Measurements from ENCODE around the gene ARHGAP18.

The ARHGAP18 gene

GRCh38 chr6:129615496-129615895 is 94.5 kb downstream of the ARHGAP18 start:
- no peak for DNase-seq (ENCODE audit: low read depth)

GRCh38 chr6:129615020-129615419 is 95.0 kb downstream of the ARHGAP18 start:
- no peak for DNase-seq (ENCODE audit: low read depth)

GRCh38 chr6:129614464-129614863 is 95.5 kb downstream of the ARHGAP18 start:
- DNase-seq (ENCODE audit: low read depth) = no peak

DNA sequence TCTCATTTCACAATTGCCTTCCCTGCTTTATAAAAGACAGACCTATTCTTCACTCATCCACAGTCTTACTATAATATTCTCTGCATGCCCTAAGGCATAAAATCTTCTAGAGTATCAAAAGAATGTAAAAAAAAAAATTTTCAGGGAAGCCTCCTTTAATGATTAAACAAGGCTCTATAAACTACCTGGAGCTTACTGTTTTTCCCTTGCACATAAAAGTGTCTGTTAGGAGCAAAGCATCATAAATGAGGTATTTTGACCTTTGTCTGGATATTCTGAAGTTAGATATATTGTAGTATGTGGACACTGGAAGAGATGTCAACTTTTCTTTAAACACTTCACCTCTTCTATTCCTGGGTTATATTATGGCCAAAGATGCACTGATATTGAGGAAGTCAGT is 97.5 kb downstream of the ARHGAP18 start:
- DNase-seq (ENCODE audit: low read depth) = no peak

GRCh38 chr6:129609635-129610034 is 100.3 kb downstream of the ARHGAP18 start:
- DNase-seq (ENCODE audit: low read depth) = no peak

DNA sequence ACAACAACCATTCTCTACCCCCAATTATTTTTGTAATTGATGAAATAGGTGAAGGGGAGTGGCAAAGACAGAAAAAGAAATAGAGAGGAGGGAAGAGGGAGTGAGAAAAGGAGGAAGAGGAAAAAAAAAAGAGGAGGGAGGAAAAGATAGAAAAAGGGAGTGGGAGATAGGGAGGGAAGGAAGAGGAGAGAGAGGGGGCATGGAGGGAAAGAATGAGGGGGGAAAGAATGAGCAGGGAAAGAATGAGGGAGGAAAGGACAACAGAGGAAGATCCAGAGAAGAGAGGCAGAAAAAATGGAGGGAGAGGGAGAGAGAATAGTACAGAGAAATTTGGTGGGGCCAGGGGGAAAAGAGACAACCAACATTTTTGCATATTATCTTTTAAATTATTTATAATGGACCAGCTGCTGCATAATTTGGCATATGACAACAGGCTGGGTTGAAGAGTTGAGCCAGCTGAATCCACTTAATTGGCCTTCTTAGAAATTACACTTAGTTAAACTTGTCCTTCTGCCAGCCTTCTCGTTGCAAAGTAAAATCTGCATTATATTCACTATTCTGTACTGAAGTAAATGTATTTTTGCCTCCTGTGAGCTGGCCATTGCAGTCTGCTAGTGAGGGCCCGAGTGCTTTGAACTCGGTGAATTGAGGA is 101.0 kb downstream of the ARHGAP18 start:
- DNase-seq (ENCODE audit: low read depth) = no peak

DNA sequence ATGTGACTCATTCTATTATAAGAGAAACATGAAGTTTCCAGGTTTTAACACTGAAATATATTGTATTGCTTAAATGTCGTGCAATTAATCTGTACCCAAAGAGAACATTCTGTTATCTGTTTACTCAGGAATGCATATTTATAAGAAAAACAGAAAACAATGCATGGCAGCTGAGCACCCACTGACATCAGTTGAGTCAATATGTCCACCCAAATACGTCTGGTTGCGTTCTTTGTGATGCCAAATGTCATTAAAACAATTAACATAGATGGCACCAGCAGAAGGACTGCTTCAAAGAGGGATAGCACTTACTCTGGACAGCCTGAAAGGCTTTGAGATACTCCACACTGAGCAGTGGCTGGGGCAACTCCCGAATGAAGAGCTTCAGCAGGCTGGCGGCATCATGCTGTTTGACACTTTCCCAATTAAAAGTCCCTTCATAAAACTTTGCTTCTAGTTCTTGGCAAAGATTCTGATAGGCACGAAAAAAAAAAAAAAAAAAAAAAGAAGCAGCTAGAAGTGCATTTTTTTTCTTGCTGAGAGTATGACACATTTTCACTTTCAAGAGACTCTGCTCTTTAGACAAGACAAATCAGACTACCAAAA is 102.3 kb downstream of the ARHGAP18 start:
- DNase-seq (ENCODE audit: low read depth) = no peak

DNA sequence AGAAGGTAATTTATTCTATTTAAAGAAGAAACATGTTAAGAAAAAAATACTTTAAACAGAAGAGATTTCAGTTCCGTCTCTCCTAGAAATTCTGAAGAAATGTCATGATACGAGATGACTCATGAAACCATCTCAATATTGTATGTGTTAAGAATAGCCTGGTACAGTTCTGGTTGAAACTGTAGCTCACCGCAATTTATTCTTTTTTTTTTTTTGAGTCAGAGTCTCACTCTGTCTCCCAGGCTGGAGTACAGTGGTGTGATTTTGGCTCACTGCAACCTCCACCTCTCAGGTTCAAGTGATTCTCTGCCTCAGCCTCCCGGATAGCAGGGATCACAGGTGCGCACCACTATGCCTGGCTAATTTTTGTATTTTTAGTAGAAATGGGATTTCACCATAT is 103.3 kb downstream of the ARHGAP18 start:
- no peak for DNase-seq (ENCODE audit: low read depth)

- DNase-seq (ENCODE audit: low read depth) = no peak
These were observed 104.0 kb downstream of the ARHGAP18 start for GRCh38 chr6:129605967-129606366.

DNA sequence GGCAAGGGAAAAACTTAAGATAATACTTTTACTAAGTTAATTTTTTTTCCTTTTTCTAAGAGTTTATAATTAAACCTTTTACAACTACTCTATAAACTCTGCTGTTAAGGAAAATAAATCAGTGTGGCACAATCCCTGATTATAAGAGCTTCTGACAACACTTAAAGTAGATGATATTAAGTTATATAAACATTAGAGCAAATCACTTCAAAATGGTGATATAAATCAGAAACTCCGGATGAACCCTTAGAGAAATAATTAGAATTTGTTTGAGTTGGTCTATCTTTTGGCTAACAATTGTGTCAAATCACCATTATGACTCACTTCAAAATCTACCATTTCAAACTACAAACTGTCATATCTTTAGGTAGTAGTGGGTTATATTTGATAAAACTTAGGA is 104.9 kb downstream of the ARHGAP18 start:
- no peak for DNase-seq (ENCODE audit: low read depth)

- DNase-seq (ENCODE audit: low read depth) = no peak
These were observed 105.7 kb downstream of the ARHGAP18 start for GRCh38 chr6:129604321-129604720.

DNA sequence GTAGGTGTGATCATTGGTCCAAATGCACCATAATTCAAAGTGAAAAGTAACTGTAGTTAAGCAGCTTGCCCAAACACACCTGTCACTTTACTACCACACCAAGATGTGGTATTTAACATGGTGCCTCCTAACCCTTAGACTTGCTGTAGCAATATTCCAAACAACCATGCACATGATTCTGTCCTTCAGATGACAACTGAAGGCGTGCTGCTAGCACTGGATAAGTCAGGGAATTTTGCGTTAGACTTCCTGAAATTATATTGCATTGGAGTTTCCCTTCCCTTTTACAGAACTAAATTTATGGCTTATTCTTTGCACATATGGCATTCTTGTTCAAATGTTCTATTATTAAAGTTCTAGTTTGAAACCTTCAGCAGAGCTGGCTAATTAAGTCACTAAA is 106.2 kb downstream of the ARHGAP18 start:
- no peak for DNase-seq (ENCODE audit: low read depth)

DNA sequence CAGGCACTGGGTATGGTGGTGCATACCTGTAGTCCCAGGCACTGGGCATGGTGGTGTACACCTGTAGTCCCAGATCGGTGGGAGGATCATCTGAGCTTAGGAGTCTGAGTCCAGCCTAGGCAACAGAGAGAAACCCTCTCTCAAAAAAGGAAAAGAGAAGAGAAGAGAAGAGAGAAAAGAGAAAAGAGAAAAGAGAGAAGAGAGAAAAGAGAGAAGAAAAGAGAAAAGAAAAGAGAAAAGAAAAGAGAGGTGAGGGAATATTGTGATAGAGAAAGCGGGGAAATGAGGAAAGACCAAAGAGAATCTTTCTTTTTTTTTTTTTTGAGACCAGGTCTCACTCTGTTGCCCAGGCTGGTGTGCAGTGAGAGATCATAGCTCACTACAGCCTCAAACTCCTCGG is 108.7 kb downstream of the ARHGAP18 start:
- no peak for DNase-seq (ENCODE audit: low read depth)

DNA sequence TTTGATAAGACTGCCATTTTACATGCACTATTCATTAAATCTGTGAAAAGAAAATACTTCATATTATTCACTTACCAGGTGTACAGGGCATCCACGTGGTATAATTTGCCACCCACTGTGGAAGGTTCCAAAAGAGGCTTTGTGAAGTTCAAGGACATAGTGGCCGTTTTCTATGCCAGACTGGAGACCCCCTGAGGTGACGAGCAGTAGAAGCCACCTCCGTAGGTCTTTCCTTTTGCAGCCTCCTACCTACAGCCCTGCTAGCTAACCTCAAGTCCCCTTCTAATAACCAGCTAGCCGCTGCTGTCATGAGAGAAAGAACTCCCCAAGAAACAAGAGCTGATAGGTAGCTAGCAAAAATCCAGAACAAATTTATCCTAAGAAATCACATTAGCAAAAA is 110.5 kb downstream of the ARHGAP18 start:
- no peak for DNase-seq (ENCODE audit: low read depth)

GRCh38 chr6:129598244-129599187 is 111.5 kb downstream of the ARHGAP18 start:
- no peak for DNase-seq (ENCODE audit: low read depth)

- DNase-seq (ENCODE audit: low read depth) = no peak
These were observed 112.8 kb downstream of the ARHGAP18 start for GRCh38 chr6:129597023-129597713.

DNA sequence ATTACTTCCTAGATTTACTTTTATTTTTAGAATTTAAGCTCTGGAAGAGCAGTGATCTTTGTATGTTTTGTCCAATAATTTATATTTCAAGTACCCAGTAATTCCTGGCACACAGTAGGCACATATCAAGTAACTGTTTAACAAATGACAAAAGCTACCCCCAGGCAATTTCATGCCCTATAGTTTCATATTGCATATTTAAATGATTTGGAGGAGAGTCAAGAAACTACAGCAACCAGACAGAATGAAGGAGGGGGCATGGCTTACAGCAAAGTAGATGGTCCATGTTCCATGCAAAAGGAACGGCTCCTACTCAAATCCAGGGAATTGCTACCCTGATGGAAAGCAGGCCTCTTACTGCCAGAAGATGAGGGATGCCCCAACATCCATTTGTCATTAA is 113.5 kb downstream of the ARHGAP18 start:
- DNase-seq (ENCODE audit: low read depth) = no peak

- DNase-seq (ENCODE audit: low read depth) = no peak
These were observed 116.8 kb downstream of the ARHGAP18 start for GRCh38 chr6:129593233-129593564.

DNA sequence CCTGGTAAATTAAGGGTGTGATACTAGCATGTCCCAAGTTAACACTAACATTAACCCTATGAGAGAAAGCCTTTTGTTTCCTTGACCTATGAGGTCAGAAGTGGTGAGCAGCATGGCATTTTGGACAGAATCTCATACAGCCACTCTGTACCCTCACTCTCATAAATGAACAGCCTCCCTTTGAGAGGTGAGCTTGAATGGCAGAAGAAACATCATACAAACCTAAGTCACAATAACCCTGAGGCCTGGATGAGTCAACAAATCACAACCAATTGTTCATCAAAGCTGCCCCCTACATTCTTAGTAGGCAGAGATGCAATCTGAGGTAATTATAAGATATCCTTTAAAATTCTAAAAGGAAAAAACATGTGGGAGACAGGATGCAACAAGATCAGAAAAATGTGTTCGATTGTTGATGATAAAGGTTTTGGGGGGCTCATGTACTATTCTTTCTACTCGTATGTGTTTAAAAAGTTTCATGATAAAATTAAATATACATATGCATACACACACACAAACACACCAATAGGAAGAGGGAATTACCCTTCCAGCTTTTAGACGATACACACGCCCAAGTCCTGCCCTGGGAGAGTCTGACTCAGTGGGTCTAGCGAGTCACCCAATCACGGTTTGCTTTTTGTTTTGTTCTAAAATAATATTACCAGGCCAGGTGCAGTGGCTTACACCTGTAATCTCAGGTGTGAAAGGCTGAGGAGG is 117.3 kb downstream of the ARHGAP18 start:
- no peak for DNase-seq (ENCODE audit: low read depth)

GRCh38 chr6:129590408-129591022 is 119.5 kb downstream of the ARHGAP18 start:
- DNase-seq (ENCODE audit: low read depth) = no peak

GRCh38 chr6:129586815-129587214 is 123.2 kb downstream of the ARHGAP18 start:
- no peak for DNase-seq (ENCODE audit: low read depth)

Measured in stimulated activated CD8-positive, alpha-beta memory T cell treated with anti-CD3 and anti-CD28 coated beads, Interleukin-12 subunit alpha, Interleukin-12 subunit beta, amount 100 ng/mL, for 4 hours (primary cell).